Hypothalamus (tissue), 51 donors: ENCODE results near the gene SDHC.

Experiments used
- DNase-seq, 51 donors: peaks; one replicate each; lab custom pipeline; 2025; lab: John Stamatoyannopoulos, UW

Gene SDHC, protein sequence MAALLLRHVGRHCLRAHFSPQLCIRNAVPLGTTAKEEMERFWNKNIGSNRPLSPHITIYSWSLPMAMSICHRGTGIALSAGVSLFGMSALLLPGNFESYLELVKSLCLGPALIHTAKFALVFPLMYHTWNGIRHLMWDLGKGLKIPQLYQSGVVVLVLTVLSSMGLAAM

DNA sequence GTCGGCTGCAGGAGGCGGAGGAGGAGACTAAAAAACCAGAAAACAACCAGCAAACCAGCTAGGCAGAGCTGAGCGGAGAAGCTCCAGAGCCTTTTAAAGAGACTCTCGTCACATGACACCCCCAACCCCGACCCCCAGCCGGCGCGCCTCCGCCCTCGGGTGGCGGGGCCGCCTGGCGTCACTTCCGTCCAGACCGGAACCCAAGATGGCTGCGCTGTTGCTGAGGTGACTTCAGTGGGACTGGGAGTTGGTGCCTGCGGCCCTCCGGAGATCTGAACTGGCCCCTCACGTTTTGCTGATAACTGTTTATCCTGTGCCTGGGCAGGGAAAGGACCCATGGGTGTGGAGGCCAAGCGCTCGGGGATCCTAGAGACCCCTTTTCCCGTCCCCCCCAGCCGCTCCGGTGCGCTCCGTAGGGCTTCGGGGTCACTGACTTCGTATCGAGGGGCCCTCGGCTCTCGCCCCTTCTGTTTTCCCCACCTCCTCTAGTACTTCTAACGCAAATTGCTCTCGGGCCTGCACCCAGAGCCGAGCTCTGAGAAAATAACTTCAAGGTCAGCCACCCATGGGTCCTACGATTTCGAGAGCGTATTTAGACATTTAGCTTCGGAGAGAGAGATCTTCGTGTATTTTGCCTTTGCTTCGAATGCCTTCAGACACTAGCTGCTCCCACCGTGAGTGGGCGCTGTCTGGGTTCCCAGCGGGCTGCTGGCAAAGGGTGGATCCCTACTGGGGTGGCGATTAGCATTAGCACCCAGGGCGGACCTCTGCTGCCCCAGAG is at the start of gene SDHC:
TSS of gene SDHC (plus strand) at position 181 of the 781 bp plus-strand sequence. CDS start at position 206, 25 bp downstream.
- DNase-seq: peak; percentile 58 to 96 (median 88)

DNA sequence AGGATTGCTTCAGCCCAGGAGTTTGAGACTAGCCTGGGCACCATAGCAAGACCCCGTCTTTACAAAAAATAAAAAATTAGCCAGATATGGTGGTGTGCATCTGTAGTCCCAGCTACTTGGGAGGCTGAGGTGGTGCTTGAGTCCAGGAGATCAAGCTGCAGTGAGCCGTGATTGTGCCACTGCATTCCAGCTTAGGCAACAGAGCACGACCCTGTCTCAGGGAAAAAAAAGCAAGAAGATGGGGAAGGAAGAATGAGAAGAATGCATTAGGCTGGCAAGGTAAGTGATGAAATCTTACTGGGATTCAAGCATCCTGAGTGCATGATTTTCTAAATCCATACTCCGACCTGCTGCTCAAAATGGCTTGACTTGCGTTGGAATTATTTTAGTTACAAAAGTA is 48.9 kb upstream of the SDHC start:
- DNase-seq: no peak

DNA sequence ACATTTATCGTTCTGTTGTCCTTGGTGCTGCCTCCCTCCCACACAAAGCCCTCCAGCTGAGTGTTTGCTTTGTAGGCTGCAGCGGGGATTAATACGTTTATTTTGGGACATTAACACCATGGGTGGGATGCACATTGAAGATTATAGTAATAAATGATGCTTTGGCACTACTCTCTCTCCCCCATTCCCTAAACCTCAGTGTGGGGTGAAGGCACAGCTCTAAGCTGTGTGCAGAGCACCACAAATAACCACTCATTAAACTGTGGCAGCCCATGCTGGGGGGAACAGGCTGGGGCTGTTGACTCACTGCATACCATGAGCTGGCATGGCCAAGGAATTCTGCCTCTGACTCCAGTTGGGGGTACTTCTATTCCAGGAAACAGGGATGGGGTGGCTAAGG is 48.0 kb upstream of the SDHC start:
- peak in 2 of 51 donors; percentile 4 to 13 for DNase-seq

DNA sequence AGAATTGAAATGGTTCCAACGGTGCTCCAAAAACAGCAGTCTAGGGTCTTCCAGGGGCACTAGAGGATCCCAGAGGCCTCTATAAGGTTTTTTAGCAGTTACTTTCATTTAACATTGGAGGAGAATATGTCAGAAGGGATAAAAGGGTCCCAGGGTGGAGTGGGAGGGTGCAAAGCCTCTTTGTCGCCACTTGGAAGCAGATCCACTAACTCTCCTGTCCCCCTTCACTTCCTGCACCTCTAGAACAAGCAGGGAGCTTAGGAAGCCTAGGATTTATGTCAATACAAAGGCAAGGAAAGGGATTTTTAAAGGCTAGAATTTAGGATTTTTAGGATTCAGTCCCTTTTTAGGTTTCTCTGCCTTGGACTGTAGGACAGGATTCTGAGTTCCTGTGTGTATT is 47.3 kb upstream of the SDHC start:
- no peak for DNase-seq

DNA sequence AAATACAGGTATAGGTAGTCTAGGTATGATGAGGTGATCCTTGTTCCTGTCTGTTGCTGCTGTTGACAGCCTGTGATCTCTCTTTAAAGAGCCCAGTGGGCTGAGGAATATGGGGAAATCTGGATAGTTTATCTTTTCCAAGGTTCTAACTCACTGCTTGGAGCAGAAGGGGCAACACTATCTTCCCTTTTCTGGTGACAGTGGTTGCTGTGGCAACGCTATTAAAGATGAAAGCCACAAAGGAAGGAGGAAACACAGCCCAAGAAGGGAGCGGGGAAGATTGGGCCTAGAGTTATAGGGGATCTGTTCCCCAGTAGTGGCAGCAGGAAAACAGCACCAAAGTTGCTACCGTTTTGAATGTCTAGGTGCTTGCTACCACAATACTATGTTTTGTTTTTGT is 46.9 kb upstream of the SDHC start:
- DNase-seq: peak in 1 of 51 donors; percentile 16

DNA sequence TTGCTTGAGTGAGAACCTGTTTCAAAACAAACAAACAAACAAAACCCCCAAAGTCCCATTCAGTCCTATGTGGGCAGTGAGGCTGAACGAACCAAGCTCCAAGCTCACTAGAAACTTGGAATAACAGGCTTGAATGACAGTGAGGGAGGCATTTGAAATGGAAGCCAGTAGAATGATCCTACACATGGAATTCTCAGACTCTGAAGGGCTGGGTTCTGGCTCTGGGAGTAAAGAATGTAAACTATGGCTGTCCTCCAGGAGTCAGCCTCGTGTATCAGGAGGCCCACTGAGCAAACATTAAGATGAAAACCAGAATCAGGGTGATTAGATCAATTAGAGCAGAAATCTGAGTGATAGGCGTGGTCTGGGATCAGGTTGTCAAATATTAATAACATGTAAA is 40.8 kb upstream of the SDHC start:
- no peak for DNase-seq

DNA sequence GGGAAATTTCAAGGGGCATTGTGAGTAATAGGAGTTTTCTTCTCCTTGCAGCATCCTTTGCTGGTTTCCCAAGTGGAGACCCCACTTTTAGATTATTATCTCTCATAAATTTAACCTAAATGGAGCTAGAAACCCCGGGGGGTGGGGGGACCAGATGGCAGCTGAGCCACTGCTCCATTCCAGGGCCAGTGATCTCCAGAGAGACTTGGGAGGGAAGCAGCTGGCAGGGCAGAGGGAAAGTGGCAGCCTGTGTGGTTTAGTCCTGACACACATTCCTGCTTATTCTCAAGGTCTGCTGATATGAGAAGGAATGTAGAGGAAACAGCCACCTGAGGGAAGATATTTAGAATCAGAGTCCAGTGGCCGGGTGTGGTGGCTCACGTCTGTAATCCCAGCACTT is 39.3 kb upstream of the SDHC start:
- no peak for DNase-seq

DNA sequence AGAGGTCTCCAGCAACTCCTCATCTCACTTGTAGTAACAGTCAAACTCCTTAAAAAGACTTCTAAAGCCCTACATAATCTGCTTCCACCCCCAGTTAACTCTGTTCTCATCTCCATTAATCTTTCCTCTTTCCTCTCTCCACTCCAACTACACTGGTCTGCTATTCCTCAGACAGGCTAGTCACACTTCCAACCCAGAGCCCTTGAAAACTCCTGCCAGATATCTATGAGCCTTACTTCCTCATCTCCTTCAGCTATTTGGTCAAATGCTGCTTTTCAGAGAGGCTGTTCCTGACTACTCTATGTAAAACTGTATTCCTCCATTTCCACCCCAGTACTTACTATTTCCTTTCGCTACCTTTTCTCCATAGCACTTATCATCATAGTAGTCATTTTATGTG is 31.2 kb upstream of the SDHC start:
- no peak for DNase-seq

DNA sequence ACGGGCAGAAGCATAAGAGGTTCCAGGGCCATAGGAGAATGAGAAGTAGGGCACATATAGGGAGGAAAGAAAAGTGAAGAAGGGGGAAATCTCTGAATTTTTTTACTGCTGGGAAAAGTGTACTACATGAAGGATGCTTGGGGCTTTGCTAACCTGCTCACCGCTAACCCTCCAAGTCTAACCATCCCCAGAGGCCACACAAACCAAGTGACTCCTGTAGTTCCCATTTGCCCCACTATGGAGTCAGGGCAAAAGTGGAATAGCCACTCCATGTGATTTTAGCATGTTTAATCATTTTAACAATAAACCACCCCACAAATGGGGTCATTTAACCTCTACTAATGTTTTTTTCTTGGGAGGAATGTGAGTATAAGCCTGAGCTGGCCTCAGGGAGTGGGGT is 29.1 kb upstream of the SDHC start:
- DNase-seq: no peak

DNA sequence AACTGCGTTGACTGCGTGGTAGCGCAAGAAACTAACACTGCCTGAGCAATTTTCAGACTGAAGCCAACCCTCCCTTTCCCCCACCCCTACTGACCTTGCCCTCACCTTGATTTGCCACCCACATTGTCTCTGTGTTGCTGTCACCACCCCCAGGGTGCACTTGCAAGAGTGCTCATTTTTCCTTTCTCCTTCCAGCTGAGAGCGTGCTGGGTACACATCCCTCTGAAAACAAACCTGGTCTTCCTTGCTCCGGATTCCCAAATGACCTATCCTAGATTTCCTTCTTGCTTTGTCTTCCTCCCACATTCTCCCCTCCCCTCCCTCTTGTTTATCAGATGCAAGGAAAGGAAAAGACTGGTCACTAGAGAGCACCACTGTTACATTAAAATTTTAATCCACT is 28.7 kb upstream of the SDHC start:
- peak in 1 of 51 donors; percentile 15 for DNase-seq

DNA sequence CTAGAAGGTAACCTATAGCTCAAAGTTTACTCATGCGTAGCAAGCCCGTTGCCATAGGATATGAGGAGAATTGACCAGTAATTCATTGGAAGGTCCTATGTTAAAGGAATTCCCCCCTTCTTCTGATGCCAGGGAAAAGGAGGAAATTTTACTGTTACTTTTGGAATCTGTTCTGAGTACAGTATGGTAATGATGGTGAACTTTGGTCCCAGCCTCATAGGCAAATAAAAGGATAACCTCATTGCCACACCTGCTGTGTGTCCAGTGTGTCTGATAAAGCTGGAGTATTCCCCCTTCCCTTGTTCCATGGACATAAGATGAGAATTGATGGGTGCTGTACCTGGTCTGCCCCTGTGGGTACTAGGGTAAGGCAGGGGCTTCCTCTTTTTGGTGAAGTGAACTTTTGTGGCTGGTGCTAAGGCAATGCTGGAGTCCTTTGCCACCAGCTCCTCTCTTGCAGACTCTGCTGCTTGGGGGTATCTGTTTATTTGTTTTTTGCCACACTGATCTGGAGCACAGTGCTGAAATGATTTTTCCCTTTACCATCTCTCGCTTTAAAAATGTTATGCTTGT is 26.6 kb upstream of the SDHC start:
- DNase-seq: no peak

DNA sequence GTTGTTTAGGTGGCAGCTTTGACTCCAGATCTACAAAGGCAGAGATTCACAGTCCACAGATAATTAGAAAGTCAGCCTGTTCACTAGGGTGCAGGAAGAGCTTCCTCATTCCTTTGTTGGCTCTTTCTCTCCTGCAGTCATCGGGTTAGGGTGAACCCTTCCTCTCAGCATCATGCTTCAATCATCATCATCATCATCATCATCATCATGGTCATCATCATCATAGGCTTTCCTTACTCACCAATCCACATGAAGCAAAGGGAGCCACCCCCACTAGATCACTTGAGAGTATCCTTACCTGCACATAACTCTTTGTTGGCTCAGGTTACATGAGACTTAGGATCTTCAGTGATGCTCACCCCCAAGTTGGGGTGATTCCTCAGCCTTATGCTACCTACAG is 23.4 kb upstream of the SDHC start:
- DNase-seq: no peak

DNA sequence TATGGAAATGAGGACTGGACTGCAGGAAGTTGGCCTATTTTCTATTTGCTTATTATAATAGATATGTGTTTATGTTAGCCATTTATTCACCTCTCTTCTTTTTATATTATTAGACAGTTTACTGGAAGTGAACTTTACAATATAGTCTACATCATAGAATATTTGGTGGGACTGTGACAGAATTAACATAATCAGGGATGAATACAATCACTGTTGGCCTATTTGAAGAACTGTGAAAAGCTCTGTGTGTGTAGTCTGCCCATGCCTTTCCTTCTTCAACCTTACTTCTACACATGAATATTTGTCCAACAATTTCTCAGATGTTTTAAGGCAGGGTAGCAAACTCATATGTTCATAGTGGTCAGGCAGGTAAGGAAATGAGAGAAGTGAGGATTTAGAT is 16.8 kb upstream of the SDHC start:
- DNase-seq: no peak

DNA sequence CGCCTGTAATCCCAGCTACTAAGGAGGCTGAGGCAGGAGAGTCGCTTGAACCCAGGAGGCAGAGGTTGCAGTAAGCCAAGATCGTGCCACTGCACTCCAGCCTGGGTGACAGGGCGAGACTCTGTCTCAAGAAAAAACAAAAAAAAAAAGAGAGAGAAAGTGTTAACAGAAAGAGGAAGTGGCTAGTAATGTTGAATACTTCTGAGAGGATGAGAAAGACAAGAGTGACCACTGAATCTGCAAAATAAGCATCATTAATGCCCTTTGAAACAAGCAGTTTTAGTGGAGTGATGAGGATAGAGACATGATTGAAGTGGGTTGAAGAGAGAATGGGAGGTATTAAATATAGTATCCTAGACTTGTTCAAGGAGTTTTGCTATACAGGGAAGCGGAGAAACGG is 16.1 kb upstream of the SDHC start:
- no peak for DNase-seq

DNA sequence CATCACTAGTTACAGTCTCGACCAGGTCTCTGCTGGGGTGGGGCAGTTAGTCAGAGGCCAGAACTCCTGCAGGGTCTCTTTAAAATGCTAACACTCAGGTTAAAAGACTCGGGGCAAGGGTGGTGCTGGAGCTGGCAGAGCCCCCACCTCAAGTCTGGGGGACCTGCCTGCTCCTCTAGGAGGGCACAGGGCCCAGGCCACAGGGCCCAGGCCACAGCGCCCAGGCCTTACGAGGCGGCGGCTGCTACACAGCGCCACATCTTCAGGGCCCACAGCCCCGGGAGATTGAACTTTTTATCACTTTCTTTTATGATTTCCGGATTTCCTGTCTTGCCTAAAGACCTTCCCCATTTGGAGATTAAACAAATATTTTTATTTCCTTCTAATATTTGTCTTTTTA is 14.8 kb upstream of the SDHC start:
- no peak for DNase-seq

DNA sequence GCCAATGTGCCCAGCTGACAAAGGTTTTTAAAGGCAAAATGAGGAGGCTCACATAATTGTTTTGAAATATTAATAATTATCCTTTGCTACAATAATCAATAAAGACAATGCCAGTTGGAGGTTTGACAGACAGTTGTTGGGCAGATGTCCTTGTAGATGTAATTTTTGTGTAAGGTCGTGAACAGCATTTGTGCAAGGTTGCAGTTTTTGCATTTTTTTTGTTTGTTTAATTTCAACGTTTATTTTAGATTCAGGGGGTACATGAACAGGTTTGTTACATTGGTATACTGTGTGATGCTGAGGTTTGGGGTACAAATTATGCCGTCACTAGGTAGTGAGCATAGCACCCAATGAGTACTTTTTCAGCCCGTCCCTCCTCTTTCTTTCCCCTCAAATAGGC is 13.7 kb upstream of the SDHC start:
- no peak for DNase-seq

DNA sequence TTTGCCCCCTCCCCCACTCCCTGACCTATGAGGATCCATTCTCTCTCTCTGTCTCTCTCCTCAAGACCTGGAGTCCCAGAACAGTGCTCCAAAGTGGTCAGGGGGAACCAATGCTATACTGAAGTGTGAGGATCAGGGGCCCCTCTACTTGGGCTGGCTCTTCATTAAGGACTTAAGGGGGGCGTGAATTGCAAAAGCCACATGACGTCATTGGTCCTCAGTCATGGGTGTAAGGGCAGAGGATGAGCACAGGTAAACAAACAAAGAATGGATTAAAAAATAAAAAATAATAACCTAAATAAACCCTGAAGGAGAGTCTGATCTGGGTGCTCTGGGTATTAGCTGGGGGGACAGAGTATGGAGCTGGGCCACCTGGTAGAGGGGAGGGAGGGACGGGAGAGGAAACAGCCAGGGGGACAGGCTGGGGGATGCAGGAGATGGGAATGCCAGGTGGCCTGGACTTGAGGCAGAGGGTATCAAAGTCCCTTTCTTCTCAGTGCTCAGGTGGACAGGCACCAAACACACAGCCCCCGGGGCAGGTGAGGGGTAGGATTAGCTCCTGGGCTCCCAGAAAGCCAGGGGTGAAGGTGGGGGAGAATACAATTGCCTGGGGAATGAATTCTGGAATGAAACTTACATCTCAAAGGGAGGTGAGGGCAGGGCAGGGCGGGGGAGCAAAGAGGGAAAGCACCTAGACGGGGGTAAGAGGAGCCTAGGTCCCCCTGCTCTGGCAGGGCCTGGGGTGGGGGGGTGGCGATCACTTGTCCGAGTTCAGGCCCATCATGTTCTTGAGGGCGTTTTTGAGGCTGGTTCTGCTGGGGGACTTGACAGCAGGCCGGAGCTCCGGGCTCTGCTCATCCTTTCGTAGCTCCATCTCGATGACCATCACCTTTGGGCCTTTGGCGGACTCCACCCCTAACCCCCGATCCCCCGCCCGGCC is 9.0 kb upstream of the SDHC start:
- DNase-seq: no peak

DNA sequence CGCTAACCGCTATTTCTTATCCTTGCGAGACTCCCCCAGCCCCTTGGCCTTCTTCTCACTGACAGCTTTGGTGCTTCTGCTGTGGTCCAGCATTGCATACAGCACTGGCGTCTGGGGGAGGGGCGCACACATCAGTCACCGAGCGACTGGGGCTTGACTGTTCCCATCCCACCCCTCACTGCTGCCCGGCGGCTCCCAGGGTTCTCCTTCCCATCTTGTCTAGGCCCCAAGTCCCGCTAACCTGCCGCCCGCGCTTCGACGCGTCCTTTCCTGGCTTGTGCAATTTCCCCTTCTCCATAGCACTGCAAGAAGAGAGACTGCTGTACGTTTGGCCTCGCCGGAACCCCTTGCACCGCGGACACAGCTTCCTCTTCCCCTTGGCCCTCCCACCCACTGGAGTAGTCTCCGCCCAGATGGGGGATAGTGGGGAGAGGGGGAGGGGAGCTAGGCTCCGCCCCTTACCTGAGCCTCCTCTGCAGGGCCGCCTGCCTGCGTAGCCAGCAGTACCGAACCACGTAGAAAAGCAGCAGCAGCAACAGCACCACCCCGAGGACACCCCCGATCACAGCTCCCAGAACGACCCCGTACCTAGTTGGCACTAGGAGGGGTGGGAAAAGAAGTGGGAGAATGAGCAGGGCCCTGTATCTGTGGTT is 8.2 kb upstream of the SDHC start:
- DNase-seq: peak in 50 of 51 donors; percentile 19 to 83 (median 54)

DNA sequence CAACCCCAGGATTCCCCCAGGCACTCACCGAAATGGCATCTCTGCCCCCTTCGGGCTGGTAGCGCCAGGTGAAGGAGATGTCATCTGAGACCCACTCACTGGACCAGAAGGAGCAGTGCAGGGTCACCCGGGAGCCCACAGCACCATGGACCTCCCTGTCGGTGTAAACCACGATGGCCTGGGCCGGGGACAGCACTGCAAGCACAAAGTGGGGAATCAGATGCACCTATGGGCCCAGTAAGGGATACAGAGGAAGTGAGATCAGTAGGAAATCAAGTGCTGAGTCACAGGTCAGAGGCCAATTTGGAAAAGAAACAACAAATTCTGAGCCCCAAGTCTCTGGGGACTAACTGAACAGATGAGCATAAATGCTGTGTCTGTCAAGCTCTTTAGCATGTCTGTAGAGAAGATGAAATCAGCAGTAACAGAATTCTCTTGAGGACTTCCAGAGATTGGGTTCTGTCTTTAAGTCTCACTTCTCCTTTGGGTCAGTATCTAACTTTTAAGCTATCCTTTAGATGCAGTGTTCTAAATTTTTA is 6.9 kb upstream of the SDHC start:
- DNase-seq: peak in 2 of 51 donors; percentile 2 to 10
